ENCODE results near the gene CPPED1. TPM values are rescaled to one million over a fixed set of nuclear protein-coding genes. Genes with fewer than 3 reads are reported as not detected.
"Not testable (repeated sequence)": the region's sequence is repeated elsewhere in the genome, so short reads cannot be mapped to it uniquely, and the experiment has no call there.

CPPED1 gene
- total RNA-seq, 1 donor from 2014 or later: 9.7 TPM

GRCh38 chr16:12815361-12815760, 11.7 kb upstream of the CPPED1 start:
- Histone ChIP-seq H3K9me3 (ENCODE audit: low read depth) (no peaks in the 10 kb centered on the region), H3K4me2 (no peak overlapping the region), H3K27me3 (no peaks in the 10 kb centered on the region), H4K20me1 (ENCODE audit: low read depth) (no peaks in the 10 kb centered on the region), H3F3A (ENCODE audit: low read depth) (no peaks in the 10 kb centered on the region), H3K79me2 (ENCODE audit: low read depth) (no peaks in the 10 kb centered on the region), H3K36me3 (no peaks in the 10 kb centered on the region), H3K4me1 (no peaks in the 10 kb centered on the region), H3K27ac (no peak overlapping the region), H3K9ac (no peak overlapping the region), H3K4me3 (no peak overlapping the region), H2AFZ (replicated peaks) (no peak overlapping the region)
- no peaks in the 10 kb centered on the region for H3K36me3 Mint-ChIP-seq
- H3K27me3 Mint-ChIP-seq (ENCODE audit: insufficient read depth, low read depth): peaks cover 5% of the 10 kb centered on the region
- H3K9me3 Mint-ChIP-seq: peaks cover 3% of the 10 kb centered on the region
- H3K4me3 Mint-ChIP-seq: no peak overlapping the region
- H3K27ac Mint-ChIP-seq: no peak overlapping the region
- H3K4me1 Mint-ChIP-seq: peaks cover 5% of the 10 kb centered on the region
- no peak for TF ChIP-seq CTCF (IDR thresholded peaks at IDR 0.05)
- no peak for DNase-seq (ENCODE audit: low spot score)

- H3K4me1 Mint-ChIP-seq; H3F3A ChIP-seq (ENCODE audit: low read depth); H3K27ac ChIP-seq; H3K9me3 Mint-ChIP-seq; H3K36me3 ChIP-seq; H3K27ac Mint-ChIP-seq; H3K36me3 Mint-ChIP-seq; DNase-seq (ENCODE audit: low spot score); H3K27me3 ChIP-seq; H3K4me3 Mint-ChIP-seq; H2AFZ ChIP-seq (replicated peaks); H3K79me2 ChIP-seq (ENCODE audit: low read depth); H3K9ac ChIP-seq; H3K4me3 ChIP-seq; H4K20me1 ChIP-seq (ENCODE audit: low read depth); H3K4me2 ChIP-seq; H3K9me3 ChIP-seq (ENCODE audit: low read depth); H3K4me1 ChIP-seq; H3K27me3 Mint-ChIP-seq (ENCODE audit: insufficient read depth, low read depth): not testable (repeated sequence)
These were observed 10.0 kb upstream of the CPPED1 start for GRCh38 chr16:12813734-12814133.

- not testable (repeated sequence) for H3K36me3 Mint-ChIP-seq; H4K20me1 ChIP-seq (ENCODE audit: low read depth); H3K27ac Mint-ChIP-seq; H3K36me3 ChIP-seq; H3K4me1 ChIP-seq; H3K4me3 ChIP-seq; H3K9ac ChIP-seq; H3K27ac ChIP-seq; H3K27me3 Mint-ChIP-seq (ENCODE audit: insufficient read depth, low read depth); H3K79me2 ChIP-seq (ENCODE audit: low read depth); H3K4me1 Mint-ChIP-seq; H3K4me2 ChIP-seq; H3F3A ChIP-seq (ENCODE audit: low read depth); H3K27me3 ChIP-seq; H3K9me3 Mint-ChIP-seq; H2AFZ ChIP-seq (replicated peaks); H3K9me3 ChIP-seq (ENCODE audit: low read depth); DNase-seq (ENCODE audit: low spot score); H3K4me3 Mint-ChIP-seq
These were observed 9.6 kb upstream of the CPPED1 start for GRCh38 chr16:12813321-12813720.

GRCh38 chr16:12811441-12812383, 8.0 kb upstream of the CPPED1 start:
- H3K27ac Mint-ChIP-seq: no peak overlapping the region
- no peak overlapping the region for H3K4me2 ChIP-seq
- H3K4me3 ChIP-seq: no peak overlapping the region
- no peaks in the 10 kb centered on the region for H4K20me1 ChIP-seq (ENCODE audit: low read depth)
- H3K9ac ChIP-seq: no peak overlapping the region
- no peaks in the 10 kb centered on the region for H3K27me3 ChIP-seq
- H3K36me3 ChIP-seq: no peaks in the 10 kb centered on the region
- H3K79me2 ChIP-seq (ENCODE audit: low read depth): no peaks in the 10 kb centered on the region
- H3K4me1 Mint-ChIP-seq: peaks cover 5% of the 10 kb centered on the region
- no peak overlapping the region for H3K27ac ChIP-seq
- H3K9me3 ChIP-seq (ENCODE audit: low read depth): no peaks in the 10 kb centered on the region
- no peak for DNase-seq (ENCODE audit: low spot score)
- H2AFZ ChIP-seq (replicated peaks): no peak overlapping the region
- TF ChIP-seq CTCF (IDR thresholded peaks at IDR 0.05) (no peak), EZH2 (IDR thresholded peaks at IDR 0.05) (no peak), EZH2phosphoT487 (IDR thresholded peaks at IDR 0.05) (no peak)
- H3K4me1 ChIP-seq: no peaks in the 10 kb centered on the region
- no peaks in the 10 kb centered on the region for H3K36me3 Mint-ChIP-seq
- H3K27me3 Mint-ChIP-seq (ENCODE audit: insufficient read depth, low read depth): peaks cover 2% of the 10 kb centered on the region
- no peaks in the 10 kb centered on the region for H3F3A ChIP-seq (ENCODE audit: low read depth)
- H3K9me3 Mint-ChIP-seq: peaks cover 4% of the 10 kb centered on the region
- H3K4me3 Mint-ChIP-seq: no peak overlapping the region
